ENCODE measurements around the gene LYZL4. TPM values are rescaled to one million over a fixed set of nuclear protein-coding genes. Genes with fewer than 3 reads are reported as not detected.

Gene LYZL4
- total RNA-seq, 2 experiments from 2014 or later = not detected

DNA sequence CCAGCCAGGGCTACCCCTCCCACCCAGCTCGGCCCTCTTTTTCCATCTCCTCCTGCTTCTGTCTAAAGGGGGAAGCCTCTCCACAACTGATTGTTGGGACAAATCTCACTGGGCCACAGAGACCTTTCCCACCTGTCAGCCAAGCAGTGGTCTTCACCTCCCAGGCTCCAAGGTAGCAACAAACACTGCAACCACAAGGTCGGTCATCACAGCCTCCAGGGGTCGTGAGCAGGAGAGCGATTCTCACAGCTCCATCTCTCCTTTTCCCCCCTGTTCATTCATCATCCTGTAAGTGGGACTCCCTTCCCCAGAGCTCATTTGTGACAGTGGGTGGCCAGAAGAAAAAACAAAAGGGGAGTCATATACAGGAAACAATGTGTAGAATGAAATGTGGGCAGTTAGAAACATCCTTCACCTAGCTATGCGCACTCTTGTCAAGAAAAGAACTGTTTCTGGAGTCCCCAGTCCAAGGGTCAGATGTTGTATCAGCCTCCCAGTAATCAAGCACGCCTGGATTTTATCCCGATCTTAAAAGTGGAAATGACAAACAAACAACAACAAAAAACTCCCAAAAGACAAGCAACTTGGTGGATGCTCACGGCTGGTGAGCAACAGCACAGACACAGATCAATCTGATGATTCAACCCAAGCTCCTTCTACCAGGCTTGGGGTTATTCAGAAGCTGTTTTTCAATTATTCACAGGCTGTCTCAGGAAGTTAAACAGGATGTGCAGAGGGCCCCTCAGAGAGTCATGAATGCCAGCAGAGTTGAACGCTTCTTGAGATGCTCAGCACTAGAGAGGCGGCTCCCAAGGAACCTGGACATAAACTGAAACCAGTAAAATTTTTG, 22.4 kb downstream of the LYZL4 start:
- no peaks in the 10 kb centered on the region for H3K36me3 ChIP-seq (ENCODE audit: insufficient read depth, low read length)
- no peaks in the 10 kb centered on the region for H3K9me3 ChIP-seq (ENCODE audit: low read length)
- DNase-seq (ENCODE audit: low spot score) = peak; percentile 45
- H3K79me2 ChIP-seq (ENCODE audit: insufficient read depth, low read depth, low read length) = no peaks in the 10 kb centered on the region
- CTCF ChIA-PET (ENCODE audit: unreplicated experiment) = no interaction called here
- intact Hi-C loops (cut with micrococcal nuclease; ENCODE audit: unreplicated experiment) = no loop called here
- H3K27ac ChIP-seq (ENCODE audit: low read depth, low read length, poor library complexity, severe bottlenecking) = no peak overlapping the region
- H4K20me1 ChIP-seq (ENCODE audit: insufficient read depth, low read length) = no peaks in the 10 kb centered on the region
- TF ChIP-seq CTCF (conservative IDR thresholded peaks at IDR 0.05; ENCODE audit: low read length) = no peak
- TF ChIP-seq EZH2phosphoT487 (IDR thresholded peaks at IDR 0.05; ENCODE audit: borderline replicate concordance, low read depth, low read length) = no peak
- peaks cover 14% of the 10 kb centered on the region for H3K4me1 ChIP-seq (ENCODE audit: insufficient read depth, low read length, poor library complexity, severe bottlenecking)
- H3K4me2 ChIP-seq (ENCODE audit: low read length) = peak overlapping the region; percentile 17
- POLR2A ChIA-PET = interaction anchor here (0.5 kb wide), 1 partner anchor 1520 kb away, joined by 3 read pairs; no protein-coding TSS in a partner anchor
- BruUV-seq (replicated peaks) = no TSS peak
- no peaks in the 10 kb centered on the region for H3K9me2 ChIP-seq (ENCODE audit: insufficient read depth, low read length)
- no peak overlapping the region for H3K4me3 ChIP-seq (ENCODE audit: low read depth, low read length, poor library complexity, severe bottlenecking)
- H2AFZ ChIP-seq (ENCODE audit: low read length) = peak overlapping the region; percentile 48; the same call in 1 of the 2 replicates

DNA sequence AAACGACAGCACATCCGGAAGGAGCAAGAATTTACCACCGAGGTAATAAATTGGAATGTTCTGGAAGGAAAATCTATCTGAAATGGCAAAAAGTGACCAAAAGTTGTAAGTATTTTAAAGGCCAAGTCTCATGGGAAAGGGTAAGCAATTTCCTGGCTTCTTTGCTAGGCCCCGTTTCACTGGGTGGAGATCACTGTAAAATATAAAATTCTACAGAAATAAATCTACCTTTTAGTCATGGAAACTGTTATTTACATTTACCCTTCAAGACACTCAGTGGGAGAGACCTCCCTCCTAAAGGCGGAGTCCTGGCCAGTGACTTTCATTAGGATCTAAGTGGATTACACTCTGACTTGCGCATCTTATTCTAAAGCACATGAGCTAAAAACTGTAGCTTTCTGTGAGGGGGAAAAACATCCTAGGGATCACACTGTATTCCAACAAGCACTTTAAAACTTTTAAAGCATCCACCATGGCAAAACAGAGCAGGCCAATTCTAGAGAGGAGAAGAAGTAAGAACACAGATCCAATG, 28.8 kb downstream of the LYZL4 start:
- H4K20me1 ChIP-seq (ENCODE audit: insufficient read depth, low read length) = no peaks in the 10 kb centered on the region
- H3K9me3 ChIP-seq (ENCODE audit: low read length) = no peaks in the 10 kb centered on the region
- no peak overlapping the region for H2AFZ ChIP-seq (ENCODE audit: low read length)
- no peak overlapping the region for H3K27ac ChIP-seq (ENCODE audit: low read depth, low read length, poor library complexity, severe bottlenecking)
- H3K4me2 ChIP-seq (ENCODE audit: low read length) = no peak overlapping the region
- no peaks in the 10 kb centered on the region for H3K9me2 ChIP-seq (ENCODE audit: insufficient read depth, low read length)
- no peaks in the 10 kb centered on the region for H3K4me1 ChIP-seq (ENCODE audit: insufficient read depth, low read length, poor library complexity, severe bottlenecking)
- H3K79me2 ChIP-seq (ENCODE audit: insufficient read depth, low read depth, low read length) = no peaks in the 10 kb centered on the region
- H3K4me3 ChIP-seq (ENCODE audit: low read depth, low read length, poor library complexity, severe bottlenecking) = no peak overlapping the region
- no peak for TF ChIP-seq CTCF (conservative IDR thresholded peaks at IDR 0.05; ENCODE audit: low read length)
- no peak for TF ChIP-seq EZH2phosphoT487 (IDR thresholded peaks at IDR 0.05; ENCODE audit: borderline replicate concordance, low read depth, low read length)
- intact Hi-C loops (cut with micrococcal nuclease; ENCODE audit: unreplicated experiment) = no loop called here
- ChIA-PET CTCF (ENCODE audit: unreplicated experiment) (no interaction called here), POLR2A (no interaction called here)
- DNase-seq (ENCODE audit: low spot score) = no peak
- H3K36me3 ChIP-seq (ENCODE audit: insufficient read depth, low read length) = no peaks in the 10 kb centered on the region
- BruUV-seq (replicated peaks) = no TSS peak

GRCh38 chr3:42377681-42378080, 32.7 kb downstream of the LYZL4 start:
- Histone ChIP-seq H3K27ac (ENCODE audit: low read depth, low read length, poor library complexity, severe bottlenecking) (no peak overlapping the region), H3K9me3 (ENCODE audit: low read length) (no peaks in the 10 kb centered on the region), H4K20me1 (ENCODE audit: insufficient read depth, low read length) (no peaks in the 10 kb centered on the region), H3K4me3 (ENCODE audit: low read depth, low read length, poor library complexity, severe bottlenecking) (no peak overlapping the region), H3K36me3 (ENCODE audit: insufficient read depth, low read length) (no peaks in the 10 kb centered on the region), H2AFZ (ENCODE audit: low read length) (no peak overlapping the region), H3K4me2 (ENCODE audit: low read length) (no peak overlapping the region), H3K79me2 (ENCODE audit: insufficient read depth, low read depth, low read length) (no peaks in the 10 kb centered on the region), H3K9me2 (ENCODE audit: insufficient read depth, low read length) (no peaks in the 10 kb centered on the region), H3K4me1 (ENCODE audit: insufficient read depth, low read length, poor library complexity, severe bottlenecking) (no peaks in the 10 kb centered on the region)
- DNase-seq (ENCODE audit: low spot score) = no peak
- intact Hi-C loops (cut with micrococcal nuclease; ENCODE audit: unreplicated experiment) = no loop called here
- POLR2A ChIA-PET = interaction anchor here (0.6 to 0.7 kb wide), 3 partner anchors 47 to 1604 kb away, joined by 3 to 4 read pairs (median 3); no protein-coding TSS in a partner anchor
- no peak for TF ChIP-seq EZH2phosphoT487 (IDR thresholded peaks at IDR 0.05; ENCODE audit: borderline replicate concordance, low read depth, low read length)
- TF ChIP-seq CTCF (conservative IDR thresholded peaks at IDR 0.05; ENCODE audit: low read length) = no peak
- BruUV-seq (replicated peaks) = no TSS peak
- CTCF ChIA-PET (ENCODE audit: unreplicated experiment) = no interaction called here
